ENCODE results near the gene HOXD10. TPM values are rescaled to one million over a fixed set of nuclear protein-coding genes. Genes with fewer than 3 reads are reported as not detected.

Gene HOXD10
- 0.48 TPM in 1 of 2 replicates, not detected in the other for total RNA-seq

DNA sequence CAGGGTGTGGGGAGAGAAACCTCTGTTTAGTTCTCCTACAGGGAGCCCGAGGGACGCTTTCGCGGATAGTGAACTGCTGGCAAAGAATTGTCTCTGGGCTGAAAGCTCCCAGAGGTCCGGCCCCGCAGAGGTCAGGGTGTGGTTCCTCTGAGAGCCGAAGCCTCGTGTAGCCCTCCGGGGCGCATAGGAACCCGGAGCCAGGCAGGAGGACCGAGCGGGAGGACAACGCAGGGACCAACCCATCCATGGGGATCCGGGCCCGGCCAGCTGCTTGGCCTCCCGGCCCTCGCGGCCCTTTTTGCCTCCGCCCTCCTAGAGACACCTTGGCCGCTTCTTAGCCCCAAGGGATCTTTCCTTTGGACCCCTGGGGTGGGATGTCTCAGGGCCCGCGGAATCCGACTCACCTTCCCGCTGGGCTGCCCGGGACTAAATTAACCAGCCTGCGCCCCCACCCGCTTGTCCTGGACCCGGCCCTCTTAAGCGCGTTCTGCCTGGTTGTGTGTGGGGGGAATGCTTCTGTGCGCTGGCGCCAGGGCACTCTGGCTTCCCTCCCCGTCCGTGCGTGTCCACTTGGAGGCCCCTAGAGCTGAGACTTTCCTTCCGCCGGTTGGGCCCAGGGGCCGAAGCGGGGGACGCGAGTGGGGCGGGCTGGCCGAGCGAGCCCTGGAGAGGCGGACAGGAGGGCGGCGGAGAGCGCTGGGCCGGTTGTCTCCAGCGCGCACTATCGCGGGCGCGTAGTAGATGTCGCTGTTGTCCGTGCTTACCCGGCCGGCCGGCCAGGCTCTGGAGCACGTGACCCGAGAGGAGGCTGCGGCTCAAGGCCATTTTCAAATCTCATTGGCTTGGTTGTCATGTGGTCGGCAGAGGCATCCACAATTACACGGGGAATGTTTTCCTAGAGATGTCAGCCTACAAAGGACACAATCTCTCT, at the start of gene HOXD10:
Gene HOXD10 (plus strand): TSS at position 896 of the 931 bp plus-strand sequence. CDS start 56 bp downstream, outside the sequence.

DNA sequence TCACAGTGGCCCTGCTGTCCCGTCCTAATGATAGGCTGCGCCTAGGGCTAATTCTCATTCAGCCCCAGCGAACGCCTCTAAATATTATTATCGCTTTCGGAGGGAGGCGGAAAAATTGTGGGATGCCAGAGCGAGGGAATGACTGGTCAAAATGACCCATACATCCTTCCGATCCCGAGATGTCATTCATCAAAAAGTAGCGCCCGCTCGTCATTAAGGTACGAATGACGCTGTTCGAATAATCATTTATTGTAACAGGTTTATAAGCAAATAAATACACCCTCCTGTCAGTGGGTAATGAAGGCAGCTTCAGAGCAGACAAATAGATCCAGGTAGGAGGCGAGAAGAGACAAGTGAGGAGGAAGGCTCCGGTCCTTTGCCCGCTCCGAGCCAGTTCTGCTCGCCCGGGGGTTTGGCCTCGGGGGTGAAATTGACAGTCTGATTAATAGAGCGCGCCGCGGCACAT, 32.7 kb upstream of the HOXD10 start, which contains the start of gene EVX2:
Gene EVX2 (minus strand): TSS at position 167 of the 466 bp plus-strand sequence. CDS start 186 bp downstream, outside the sequence.

DNA sequence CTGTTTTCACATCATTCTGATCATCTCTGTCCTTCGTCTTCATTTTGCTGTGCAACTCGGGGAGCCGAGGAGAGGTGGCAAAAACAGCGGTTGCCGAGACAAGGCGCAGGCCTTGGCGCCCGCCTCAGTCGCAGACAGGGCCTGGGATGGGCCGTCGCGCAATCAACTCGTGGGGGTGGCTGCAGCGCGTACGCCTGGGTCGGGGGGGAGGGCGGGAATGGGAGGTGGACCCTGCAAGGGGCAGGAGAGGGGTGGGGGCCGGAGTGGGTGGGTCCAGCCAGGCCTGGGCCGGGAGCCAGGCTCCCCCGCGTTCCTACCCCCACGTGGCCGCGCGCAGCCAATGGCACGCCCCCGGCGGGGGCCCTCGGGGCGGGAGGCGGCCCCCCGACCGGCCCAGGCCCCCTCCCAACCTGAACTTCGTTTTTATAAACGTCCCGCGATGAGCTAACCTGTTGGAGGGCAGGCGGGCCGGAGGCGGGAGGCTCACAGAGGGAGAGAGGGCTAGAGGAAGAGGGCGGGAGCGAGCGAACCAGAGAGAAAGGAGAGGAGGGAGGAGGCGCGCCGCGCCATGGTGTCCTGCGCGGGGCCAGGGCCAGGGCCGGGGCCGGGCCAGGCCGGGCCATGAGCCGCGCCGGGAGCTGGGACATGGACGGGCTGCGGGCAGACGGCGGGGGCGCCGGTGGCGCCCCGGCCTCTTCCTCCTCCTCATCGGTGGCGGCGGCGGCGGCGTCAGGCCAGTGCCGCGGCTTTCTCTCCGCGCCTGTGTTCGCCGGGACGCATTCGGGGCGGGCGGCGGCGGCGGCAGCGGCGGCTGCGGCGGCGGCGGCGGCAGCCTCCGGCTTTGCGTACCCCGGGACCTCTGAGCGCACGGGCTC, 24.1 kb upstream of the HOXD10 start, which contains the start of gene HOXD13:
Gene HOXD13 (plus strand): TSS at position 452 of the 875 bp plus-strand sequence. CDS start 170 bp downstream, at position 622.

DNA sequence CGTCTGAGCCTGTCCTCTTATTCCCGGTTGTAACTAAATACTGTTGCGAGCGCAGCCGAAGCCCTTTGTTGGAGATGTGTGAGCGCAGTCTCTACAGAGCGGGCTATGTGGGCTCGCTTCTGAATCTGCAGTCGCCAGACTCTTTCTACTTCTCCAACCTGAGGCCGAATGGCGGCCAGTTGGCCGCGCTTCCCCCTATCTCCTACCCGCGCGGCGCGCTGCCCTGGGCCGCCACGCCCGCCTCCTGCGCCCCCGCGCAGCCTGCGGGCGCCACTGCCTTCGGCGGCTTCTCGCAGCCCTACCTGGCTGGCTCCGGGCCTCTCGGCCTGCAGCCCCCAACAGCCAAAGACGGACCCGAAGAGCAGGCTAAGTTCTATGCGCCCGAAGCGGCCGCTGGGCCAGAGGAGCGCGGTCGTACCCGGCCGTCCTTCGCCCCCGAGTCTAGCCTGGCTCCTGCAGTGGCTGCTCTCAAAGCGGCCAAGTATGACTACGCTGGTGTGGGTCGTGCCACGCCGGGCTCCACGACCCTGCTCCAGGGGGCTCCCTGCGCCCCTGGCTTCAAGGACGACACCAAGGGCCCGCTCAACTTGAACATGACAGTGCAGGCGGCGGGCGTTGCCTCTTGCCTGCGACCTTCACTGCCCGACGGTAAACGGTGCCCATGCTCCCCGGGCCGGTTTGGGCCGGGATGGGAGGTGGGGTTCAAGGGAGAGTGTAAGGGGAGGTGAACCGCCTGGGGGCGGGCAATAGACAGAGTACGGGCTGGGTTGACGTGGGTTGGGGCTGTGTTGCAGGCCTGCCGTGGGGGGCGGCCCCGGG, 16.6 kb upstream of the HOXD10 start, which contains the start of gene HOXD12:
Gene HOXD12 (plus strand): TSS at position 68 of the 819 bp plus-strand sequence. CDS start 7 bp downstream, at position 75.

DNA sequence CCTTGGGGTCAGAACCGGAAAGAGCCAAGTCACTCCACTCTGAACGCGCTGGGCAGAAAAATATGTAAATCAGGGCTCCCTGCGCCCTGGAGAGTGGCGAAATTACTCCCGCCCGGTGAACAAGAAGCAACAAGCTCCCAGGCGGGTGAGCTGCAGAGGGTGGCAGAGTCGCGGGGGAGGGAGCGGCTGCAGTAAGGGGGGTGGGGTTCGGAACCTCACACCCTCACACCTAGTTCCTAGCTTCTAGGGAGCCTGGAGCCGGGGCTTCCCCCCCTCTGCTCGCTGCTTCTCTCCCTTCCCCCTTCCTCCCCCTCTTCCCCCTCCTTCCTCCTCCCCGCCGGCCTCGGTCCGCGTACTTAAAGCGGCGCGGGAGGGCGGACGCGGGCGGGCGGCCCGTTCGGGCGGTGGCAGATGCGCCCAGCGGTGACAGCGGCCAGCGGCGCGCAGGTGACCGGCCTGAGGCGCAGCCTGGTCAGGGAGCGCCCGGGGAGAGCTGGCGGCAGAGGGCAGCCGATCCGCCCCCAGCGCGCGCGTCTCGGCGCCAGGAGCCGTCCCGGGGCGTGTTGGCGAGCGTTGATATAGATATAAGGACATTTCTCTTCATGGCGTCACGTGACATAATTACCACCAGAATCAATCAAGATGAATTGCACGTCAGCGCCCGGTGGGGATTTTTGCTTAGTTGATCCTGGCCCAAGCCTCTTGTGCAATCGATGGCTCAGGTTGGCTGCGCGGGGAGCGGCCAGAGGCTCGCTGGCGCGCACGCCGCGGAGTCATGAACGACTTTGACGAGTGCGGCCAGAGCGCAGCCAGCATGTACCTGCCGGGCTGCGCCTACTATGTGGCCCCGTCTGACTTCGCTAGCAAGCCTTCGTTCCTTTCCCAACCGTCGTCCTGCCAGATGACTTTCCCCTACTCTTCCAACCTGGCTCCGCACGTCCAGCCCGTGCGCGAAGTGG, 9.7 kb upstream of the HOXD10 start, which contains the start of gene HOXD11:
Gene HOXD11 (plus strand): TSS at position 700 of the 959 bp plus-strand sequence. CDS start 76 bp downstream, at position 776.

DNA sequence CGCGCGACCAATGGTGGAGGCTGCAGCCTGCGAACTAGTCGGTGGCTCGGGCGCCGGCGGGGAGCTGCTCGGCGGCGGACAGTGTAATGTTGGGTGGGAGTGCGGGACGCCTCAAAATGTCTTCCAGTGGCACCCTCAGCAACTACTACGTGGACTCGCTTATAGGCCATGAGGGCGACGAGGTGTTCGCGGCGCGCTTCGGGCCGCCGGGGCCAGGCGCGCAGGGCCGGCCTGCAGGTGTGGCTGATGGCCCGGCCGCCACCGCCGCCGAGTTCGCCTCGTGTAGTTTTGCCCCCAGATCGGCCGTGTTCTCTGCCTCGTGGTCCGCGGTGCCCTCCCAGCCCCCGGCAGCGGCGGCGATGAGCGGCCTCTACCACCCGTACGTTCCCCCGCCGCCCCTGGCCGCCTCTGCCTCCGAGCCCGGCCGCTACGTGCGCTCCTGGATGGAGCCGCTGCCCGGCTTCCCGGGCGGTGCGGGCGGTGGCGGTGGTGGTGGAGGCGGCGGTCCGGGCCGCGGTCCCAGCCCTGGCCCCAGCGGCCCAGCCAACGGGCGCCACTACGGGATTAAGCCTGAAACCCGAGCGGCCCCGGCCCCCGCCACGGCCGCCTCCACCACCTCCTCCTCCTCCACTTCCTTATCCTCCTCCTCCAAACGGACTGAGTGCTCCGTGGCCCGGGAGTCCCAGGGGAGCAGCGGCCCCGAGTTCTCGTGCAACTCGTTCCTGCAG, 6.3 kb downstream of the HOXD10 start, which contains the start of gene HOXD9:
Gene HOXD9 (plus strand): TSS at position 37 of the 728 bp plus-strand sequence. CDS start 50 bp downstream, at position 87.

DNA sequence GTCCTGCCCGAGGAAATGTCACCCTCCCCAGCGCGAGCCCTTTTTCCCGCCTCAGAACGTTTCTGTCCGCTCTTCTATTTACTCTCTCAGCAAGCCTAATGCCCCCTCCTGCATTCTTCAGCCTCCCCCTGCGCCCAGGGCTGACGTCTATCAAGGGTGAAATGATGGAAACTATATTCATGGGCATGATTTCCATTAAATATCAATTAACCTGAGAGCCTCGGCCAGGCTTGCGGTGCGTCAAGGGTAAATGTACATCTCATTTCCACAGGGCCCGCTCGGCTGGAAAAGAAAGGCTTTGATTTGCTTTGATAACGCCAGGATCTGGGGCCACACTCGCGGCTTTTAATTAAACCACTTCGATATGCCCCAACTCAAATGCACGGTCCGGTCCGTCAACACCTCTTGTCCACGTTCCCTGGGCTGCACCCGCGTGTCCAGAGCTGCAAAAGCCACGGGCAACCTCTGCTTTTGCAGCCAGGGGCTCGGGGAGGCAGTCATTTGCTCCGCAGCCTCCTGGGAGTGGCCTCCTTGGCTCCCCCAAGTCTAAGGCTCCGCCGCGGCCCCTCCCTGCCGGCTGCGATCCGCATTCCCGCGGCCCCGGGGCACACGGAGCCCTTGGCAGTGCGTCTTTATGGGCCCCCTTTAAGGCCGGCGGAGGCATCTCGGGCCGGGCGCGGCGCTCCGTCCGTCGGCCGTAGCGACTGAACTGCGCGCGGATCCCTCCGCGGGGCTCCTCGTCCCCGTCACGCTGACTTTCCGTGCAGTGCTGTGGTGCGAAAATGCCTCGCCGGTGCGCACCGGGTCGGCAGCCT, 12.6 kb downstream of the HOXD10 start, which contains the start of gene HOXD8:
Gene HOXD8 (plus strand): TSS at position 724 of the 815 bp plus-strand sequence. CDS start 662 bp downstream, outside the sequence.

DNA sequence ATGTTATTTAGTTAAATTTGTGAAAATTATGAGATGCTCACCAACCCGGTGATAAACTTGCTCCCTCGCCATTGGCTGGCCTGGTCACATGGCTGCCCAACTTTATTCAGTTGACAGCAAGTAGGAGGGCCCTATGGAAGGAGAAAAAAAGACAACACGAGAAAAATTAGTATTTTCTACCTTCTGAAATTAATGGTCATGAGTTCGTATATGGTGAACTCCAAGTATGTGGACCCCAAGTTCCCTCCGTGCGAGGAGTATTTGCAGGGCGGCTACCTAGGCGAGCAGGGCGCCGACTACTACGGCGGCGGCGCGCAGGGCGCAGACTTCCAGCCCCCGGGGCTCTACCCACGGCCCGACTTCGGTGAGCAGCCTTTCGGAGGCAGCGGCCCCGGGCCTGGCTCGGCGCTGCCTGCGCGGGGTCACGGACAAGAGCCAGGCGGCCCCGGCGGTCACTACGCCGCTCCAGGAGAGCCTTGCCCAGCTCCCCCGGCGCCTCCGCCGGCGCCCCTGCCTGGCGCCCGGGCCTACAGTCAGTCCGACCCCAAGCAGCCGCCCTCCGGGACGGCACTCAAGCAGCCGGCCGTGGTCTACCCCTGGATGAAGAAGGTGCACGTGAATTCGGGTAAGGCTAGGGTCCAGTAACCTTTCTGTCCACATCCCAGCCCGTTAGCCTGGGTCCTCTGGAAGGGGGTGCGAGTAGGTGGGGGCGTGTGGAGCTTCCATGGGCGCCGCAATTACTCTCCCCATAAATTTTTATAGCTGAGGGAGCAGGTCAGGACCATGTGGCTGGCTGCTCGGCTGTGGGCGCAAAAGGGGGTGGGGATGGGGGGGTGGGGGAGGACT, 35.1 kb downstream of the HOXD10 start, which contains the start of gene HOXD4:
Gene HOXD4 (plus strand): TSS at position 109 of the 846 bp plus-strand sequence. CDS start 84 bp downstream, at position 193.

DNA sequence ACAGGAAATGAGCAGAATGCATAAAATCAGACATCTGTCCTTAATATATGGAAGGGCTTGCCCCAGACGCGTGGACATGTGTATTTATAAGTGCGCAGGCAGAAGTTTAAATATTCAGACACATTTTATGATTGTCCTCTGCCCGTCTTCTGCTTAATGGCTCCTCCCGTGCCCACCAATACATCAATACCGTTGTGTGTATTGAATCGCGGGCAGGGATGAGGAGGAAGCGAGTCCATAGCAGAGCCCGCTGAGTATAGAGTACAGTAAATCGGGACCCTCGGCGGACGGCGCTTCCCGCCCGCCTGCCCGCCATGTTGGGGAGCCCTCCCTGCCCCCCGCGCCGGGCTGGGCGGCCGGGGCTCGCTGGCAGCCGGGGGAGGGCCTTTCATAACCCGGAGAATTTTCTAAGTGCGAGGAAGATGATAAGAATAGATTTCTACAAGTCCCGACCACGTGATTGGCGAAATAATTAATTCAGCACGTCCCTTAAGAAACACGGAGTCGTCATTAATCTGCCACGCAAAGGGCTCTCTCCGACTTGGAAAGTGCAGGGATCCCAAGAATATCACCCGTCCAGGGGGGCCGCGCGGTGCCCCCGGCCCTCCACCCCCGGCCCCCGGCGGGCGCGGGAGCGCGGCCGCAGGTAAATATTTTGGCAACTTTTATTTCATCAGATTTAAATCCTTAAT, 40.4 kb downstream of the HOXD10 start, which contains the start of gene HOXD3:
Gene HOXD3 (plus strand): TSS at position 501 of the 692 bp plus-strand sequence. CDS start 11,808 bp downstream, outside the sequence.

Other genes with a start within 250 kb of the HOXD10 start
- 30.7 and 33.3 TPM in 2 replicates for gene LNPK, start 114.5 kb upstream of the HOXD10 start, total RNA-seq
- not detected in 2 replicates for gene EVX2, start 32.8 kb upstream of the HOXD10 start, total RNA-seq
- not detected in 2 replicates for gene HOXD13, start 24.1 kb upstream of the HOXD10 start, total RNA-seq
- not detected in 2 replicates for gene HOXD12, start 17.0 kb upstream of the HOXD10 start, total RNA-seq
- 0.96 TPM in 1 of 2 replicates, not detected in the other for gene HOXD11, start 9.5 kb upstream of the HOXD10 start, total RNA-seq
- gene HOXD9, start 5.9 kb downstream of the HOXD10 start, total RNA-seq = 0.72 TPM in 1 of 2 replicates, not detected in the other
- 0.21 and 1.7 TPM in 2 replicates for gene HOXD8, start 12.9 kb downstream of the HOXD10 start, total RNA-seq
- gene HOXD4, start 34.8 kb downstream of the HOXD10 start, total RNA-seq = 1.2 TPM in 1 of 2 replicates, not detected in the other
- gene HOXD3, start 40.5 kb downstream of the HOXD10 start, total RNA-seq = 0.72 TPM in 1 of 2 replicates, not detected in the other
- gene HOXD1, start 71.9 kb downstream of the HOXD10 start, total RNA-seq = 0.21 and 1.7 TPM in 2 replicates
- gene MTX2, start 152.7 kb downstream of the HOXD10 start, total RNA-seq = 27.1 and 29.2 TPM in 2 replicates